GM12874 (cell line): ENCODE data around the gene DSC3.

ENCODE experiments used
- TF ChIP-seq, protein P1 (sequence below): IDR thresholded peaks from 2 replicates; pipeline ENCODE4 v1.5.1; 2011; ENCODE audit warnings: low read depth, mild to moderate bottlenecking, control low read depth, low read length, moderate library complexity; ENCODE audit not compliant: insufficient read depth

Gene DSC3

DNA sequence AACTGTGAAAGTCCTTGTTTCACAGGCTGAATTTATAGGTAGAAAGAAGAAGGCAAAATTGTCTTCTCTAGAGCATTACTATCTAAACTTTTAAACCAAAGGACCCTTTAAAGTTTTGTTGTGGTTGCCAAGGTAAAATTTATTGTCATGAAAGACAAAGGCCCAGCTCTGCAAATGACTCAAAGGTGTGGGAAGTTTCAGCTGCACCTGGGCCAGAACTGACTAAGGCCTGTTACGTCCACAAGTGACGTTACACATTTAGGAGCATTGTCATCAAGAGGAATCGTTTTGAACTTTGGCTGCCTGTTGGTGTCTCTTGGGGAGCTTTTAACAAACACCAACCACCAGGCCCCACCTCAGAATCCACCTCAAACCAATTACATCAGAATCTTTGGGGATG, 8.1 kb upstream of the DSC3 start:
- TF ChIP-seq, protein P1, sequence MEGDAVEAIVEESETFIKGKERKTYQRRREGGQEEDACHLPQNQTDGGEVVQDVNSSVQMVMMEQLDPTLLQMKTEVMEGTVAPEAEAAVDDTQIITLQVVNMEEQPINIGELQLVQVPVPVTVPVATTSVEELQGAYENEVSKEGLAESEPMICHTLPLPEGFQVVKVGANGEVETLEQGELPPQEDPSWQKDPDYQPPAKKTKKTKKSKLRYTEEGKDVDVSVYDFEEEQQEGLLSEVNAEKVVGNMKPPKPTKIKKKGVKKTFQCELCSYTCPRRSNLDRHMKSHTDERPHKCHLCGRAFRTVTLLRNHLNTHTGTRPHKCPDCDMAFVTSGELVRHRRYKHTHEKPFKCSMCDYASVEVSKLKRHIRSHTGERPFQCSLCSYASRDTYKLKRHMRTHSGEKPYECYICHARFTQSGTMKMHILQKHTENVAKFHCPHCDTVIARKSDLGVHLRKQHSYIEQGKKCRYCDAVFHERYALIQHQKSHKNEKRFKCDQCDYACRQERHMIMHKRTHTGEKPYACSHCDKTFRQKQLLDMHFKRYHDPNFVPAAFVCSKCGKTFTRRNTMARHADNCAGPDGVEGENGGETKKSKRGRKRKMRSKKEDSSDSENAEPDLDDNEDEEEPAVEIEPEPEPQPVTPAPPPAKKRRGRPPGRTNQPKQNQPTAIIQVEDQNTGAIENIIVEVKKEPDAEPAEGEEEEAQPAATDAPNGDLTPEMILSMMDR = no peak

DNA sequence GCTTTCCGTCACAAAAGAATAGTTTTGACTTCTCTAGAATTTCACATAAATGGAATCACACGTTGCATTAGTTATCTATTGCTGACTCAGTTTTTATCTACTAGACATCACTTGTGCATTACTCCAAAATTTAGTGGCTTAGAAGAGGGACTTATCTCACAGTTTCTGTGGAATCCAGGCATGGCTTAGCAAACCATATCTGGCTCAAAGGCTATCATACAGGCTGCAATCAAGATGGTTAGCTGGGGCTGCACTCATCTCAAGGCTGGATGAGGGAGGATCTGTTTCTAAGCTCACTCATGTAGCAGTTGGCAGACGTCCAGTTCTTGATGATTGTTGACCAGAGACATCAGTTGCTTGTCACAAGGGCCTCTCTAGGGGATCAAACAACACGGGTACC, 6.6 kb upstream of the DSC3 start:
- TF ChIP-seq, protein P1 = no peak

GRCh38 chr18:31048216-31048615, 5.7 kb upstream of the DSC3 start:
- TF ChIP-seq, protein P1 = no peak

GRCh38 chr18:31046916-31047315, 4.4 kb upstream of the DSC3 start:
- TF ChIP-seq, protein P1 = no peak

- TF ChIP-seq, protein P1 = no peak
Measured at GRCh38 chr18:31045599-31045998, 3.1 kb upstream of the DSC3 start.

- TF ChIP-seq, protein P1 = no peak
Measured at GRCh38 chr18:31044926-31045325, 2.4 kb upstream of the DSC3 start.

DNA sequence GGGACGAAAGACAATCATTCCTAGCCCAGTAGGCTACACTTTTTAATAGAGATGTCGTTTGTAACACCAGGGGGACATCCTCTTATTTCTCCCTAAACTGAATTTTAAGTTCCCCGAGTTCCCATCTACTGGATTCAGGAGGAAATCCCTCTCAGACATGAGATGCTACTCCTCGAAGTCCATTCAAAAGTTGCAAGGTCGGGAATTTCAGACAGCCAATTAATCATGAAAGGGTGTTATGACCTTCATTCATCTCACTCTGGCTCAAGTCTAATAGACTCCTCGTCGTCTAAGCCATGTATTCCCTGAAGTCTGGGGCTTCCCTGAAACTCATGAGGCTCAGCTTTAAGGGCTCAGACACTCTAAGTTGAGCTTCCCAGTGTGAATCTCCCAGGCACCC, 1.2 kb upstream of the DSC3 start:
- TF ChIP-seq, protein P1 = no peak

- TF ChIP-seq, protein P1 = no peak
Measured at GRCh38 chr18:31042084-31042405, 497 bp downstream of the DSC3 start.
